Fibroblast of lung (primary cell): ENCODE results near the gene C16orf87.

Experiments
- CTCF ChIP-seq, 2 donors: IDR thresholded peaks in 1 of 2; conservative IDR thresholded peaks in 1 of 2; 1 replicate in 1 of 2; 2 replicates in 1 of 2; pipeline ENCODE4 v1.5.1; 2011 to 2012; ENCODE audit warnings: low read length in 2 of 2, control low read depth in 1 of 2, inconsistent platforms in 1 of 2, low read depth in 1 of 2, mild to moderate bottlenecking in 1 of 2
- EZH2 ChIP-seq: IDR thresholded peaks from 2 replicates; pipeline ENCODE4 v1.5.1; 2012; ENCODE audit warnings: low read length, control low read depth, mild to moderate bottlenecking; ENCODE audit errors: missing control alignments

- TF ChIP-seq CTCF (conservative IDR thresholded peaks at IDR 0.05 in 1 of 2, IDR thresholded peaks at IDR 0.05 in 1 of 2; ENCODE audit: low read depth in 1 of 2, low read length in 2 of 2) (no peak), EZH2 (no peak)
Measured at GRCh38 chr16:46875243-46875642, 44.3 kb upstream of the C16orf87 start.
